ENCODE data around the gene SOX1. TPM values are rescaled to one million over a fixed set of nuclear protein-coding genes. Genes with fewer than 3 reads are reported as not detected.

The SOX1 gene
- total and polyA plus RNA-seq, 9 of the 15 experiments (the other 6 are each of a cell fraction or from before 2014, with no cell fraction given): not detected

DNA sequence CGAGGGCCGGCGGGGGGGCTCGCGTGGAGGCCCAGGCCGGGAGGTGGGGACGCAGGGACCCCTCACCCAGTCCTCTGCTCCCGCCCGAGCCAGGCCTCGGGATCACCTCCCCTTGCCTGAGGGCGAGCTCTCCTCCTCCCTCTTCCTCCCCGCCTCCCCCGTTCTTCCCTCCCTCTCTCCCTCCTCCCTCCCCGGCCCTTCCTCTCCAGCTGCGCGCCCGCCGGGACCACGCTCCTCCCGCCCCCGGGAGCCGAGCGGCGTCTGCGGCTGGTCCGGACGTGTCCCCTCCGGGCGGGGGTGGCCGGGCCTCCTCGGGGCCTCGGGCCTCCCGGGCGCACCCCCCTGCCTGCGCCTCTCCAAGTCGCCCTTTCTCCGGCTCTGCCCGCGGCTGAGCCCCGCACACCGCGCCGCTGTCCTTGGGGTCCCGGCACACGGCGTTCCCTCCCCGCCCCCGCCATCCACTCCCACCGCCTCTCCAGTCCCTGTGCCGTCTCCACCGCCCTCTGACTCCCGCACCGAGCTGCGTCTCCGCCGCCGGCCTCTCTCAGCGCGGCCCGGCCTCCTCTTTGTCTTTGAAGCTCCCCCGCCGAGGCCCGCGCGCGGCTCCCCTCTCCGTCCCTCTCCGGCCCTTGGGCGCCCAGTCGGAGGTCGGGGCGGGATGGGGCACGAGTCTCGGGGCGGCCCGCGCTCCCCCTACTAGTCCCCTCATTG, 5.7 kb downstream of the SOX1 start:
- ChIA-PET POLR2A (no interaction called here), CTCF (ENCODE audit: low intra/inter-chr PET ratio) (no interaction called here)
- peaks cover 0 to 12% of the 10 kb centered on the region in 2 experiments; a peak in 1 of 5 replicates for H3K27me3 ChIP-seq (ENCODE audit: control insufficient read depth in 2 of 2, insufficient read depth in 2 of 2, low read length in 2 of 2)
- ATAC-seq: no peak
- no peaks in the 10 kb centered on the region for H3K9me3 ChIP-seq (replicated peaks; ENCODE audit: control insufficient read depth, insufficient read depth, low read depth, low read length)
- FAIRE-seq: no peak
- no peak overlapping the region for H3K27ac ChIP-seq (ENCODE audit: extremely low read depth, low read depth, low read length)
- H4K20me1 ChIP-seq (replicated peaks; ENCODE audit: control insufficient read depth, insufficient read depth, low read length): no peaks in the 10 kb centered on the region
- no peaks in the 10 kb centered on the region for H3K4me1 ChIP-seq (replicated peaks in 1 of 2; ENCODE audit: control insufficient read depth in 2 of 2, insufficient read depth in 2 of 2, low read length in 2 of 2)
- BruUV-seq (replicated peaks): no TSS peak
- WGBS (ENCODE audit: insufficient coverage, low coverage, missing lambda C conversion rate): 17% methylated on average over 15 of the region's 77 CpGs
- H3K9ac ChIP-seq (ENCODE audit: insufficient read depth in 1 of 2, low read depth in 2 of 2, low read length in 2 of 2): no peak overlapping the region
- no peak for DNase-seq (ENCODE audit: extremely low read depth in 1 of 4, low spot score in 3 of 4)
- intact Hi-C loops (cut with micrococcal nuclease) (no loop called here), in situ Hi-C loops (cut with MboI) (no loop called here)
- H2AFZ ChIP-seq (ENCODE audit: low read depth, low read length): no peak overlapping the region
- H3K79me2 ChIP-seq (ENCODE audit: control insufficient read depth, insufficient read depth, low read length): no peaks in the 10 kb centered on the region
- no peaks in the 10 kb centered on the region for H3K36me3 ChIP-seq (ENCODE audit: control insufficient read depth, insufficient read depth, low read length)
- no peak overlapping the region for H3K4me3 ChIP-seq
- H3K9me1 ChIP-seq (ENCODE audit: control insufficient read depth, insufficient read depth, low read length): no peaks in the 10 kb centered on the region
- H3K4me2 ChIP-seq (ENCODE audit: insufficient read depth, low read length): no peak overlapping the region
- TF ChIP-seq, protein P1, sequence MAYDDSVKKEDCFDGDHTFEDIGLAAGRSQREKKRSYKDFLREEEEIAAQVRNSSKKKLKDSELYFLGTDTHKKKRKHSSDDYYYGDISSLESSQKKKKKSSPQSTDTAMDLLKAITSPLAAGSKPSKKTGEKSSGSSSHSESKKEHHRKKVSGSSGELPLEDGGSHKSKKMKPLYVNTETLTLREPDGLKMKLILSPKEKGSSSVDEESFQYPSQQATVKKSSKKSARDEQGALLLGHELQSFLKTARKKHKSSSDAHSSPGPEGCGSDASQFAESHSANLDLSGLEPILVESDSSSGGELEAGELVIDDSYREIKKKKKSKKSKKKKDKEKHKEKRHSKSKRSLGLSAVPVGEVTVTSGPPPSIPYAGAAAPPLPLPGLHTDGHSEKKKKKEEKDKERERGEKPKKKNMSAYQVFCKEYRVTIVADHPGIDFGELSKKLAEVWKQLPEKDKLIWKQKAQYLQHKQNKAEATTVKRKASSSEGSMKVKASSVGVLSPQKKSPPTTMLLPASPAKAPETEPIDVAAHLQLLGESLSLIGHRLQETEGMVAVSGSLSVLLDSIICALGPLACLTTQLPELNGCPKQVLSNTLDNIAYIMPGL (CRISPR knock-in tag; IDR thresholded peaks at IDR 0.05): no peak
- no peak for TF ChIP-seq NUFIP1 (IDR thresholded peaks at IDR 0.05; ENCODE audit: partially characterized antibody)
- TF ChIP-seq DNMT1 (IDR thresholded peaks at IDR 0.05): no peak
- TF ChIP-seq ZNF589 (CRISPR knock-in tag; IDR thresholded peaks at IDR 0.05; ENCODE audit: low read depth): no peak
- TF ChIP-seq CBX8 (IDR thresholded peaks at IDR 0.05; ENCODE audit: borderline replicate concordance, extremely low read depth, low read depth, low read length, poor library complexity, severe bottlenecking): no peak
- no peak for TF ChIP-seq SAP30 (IDR thresholded peaks at IDR 0.05; ENCODE audit: borderline replicate concordance, insufficient read depth, low read depth, low read length, poor library complexity, severe bottlenecking)
- TF ChIP-seq ZNF174 (CRISPR knock-in tag; IDR thresholded peaks at IDR 0.05): no peak
- TF ChIP-seq TAF7 (tag; IDR thresholded peaks at IDR 0.05): no peak
- TF ChIP-seq ZFP1 (CRISPR knock-in tag; IDR thresholded peaks at IDR 0.05): no peak
- TF ChIP-seq HEY1 (CRISPR knock-in tag; IDR thresholded peaks at IDR 0.05; ENCODE audit: borderline replicate concordance): no peak

All from K562 (cell line).